Uterus (tissue), 4 donors: ENCODE results near the gene CKAP2L. TPM values are rescaled to one million over a fixed set of nuclear protein-coding genes. Genes with fewer than 3 reads are reported as not detected.

Experiments used
- DNase-seq, 2 donors: peaks; one replicate each; pipeline ENCODE4 v3.0.0-alpha.2; 2019 to 2020
- H3K27ac ChIP-seq, 2 donors: fragments of 200-600 bp; sonication (generic); 1 replicate in 1 of 2; 2 replicates in 1 of 2; pipeline ENCODE4 v1.5.1; 2016 to 2018
- H3K27me3 ChIP-seq, 2 donors: fragments of 200-600 bp; sonication (generic); one replicate each; pipeline ENCODE4 v1.5.1; 2018 to 2019; ENCODE audit warnings: control low read depth in 1 of 2
- H3K36me3 ChIP-seq, 2 donors: fragments of 200-600 bp; sonication (generic); one replicate each; pipeline ENCODE4 v1.5.1; 2019; ENCODE audit warnings: control low read depth in 1 of 2
- H3K4me1 ChIP-seq, 2 donors: fragments of 200-600 bp; sonication (generic); one replicate each; pipeline ENCODE4 v1.5.1; 2018 to 2019; ENCODE audit warnings: control low read depth in 1 of 2
- H3K4me3 ChIP-seq, 2 donors: fragments of 200-600 bp; sonication (generic); 1 replicate in 1 of 2; 2 replicates in 1 of 2; pipeline ENCODE4 v1.5.1; 2018 to 2019; ENCODE audit warnings: mild to moderate bottlenecking in 1 of 2
- H3K9me3 ChIP-seq, 2 donors: fragments of 200-600 bp; sonication (generic); one replicate each; pipeline ENCODE4 v1.5.1; 2019; ENCODE audit warnings: control low read depth in 1 of 2
- POLR2A ChIP-seq, 2 donors: fragments of 450-650 bp; IDR thresholded peaks; one replicate each; pipeline ENCODE4 v1.6.1; 2016; ENCODE audit warnings: antibody characterized with exemption in 2 of 2, mild to moderate bottlenecking in 1 of 2, moderate library complexity in 1 of 2
- intact Hi-C: fragments of 100-400 bp; cut with DNase I; formaldehyde crosslinking; loops from one replicate; pipeline ENCODE4 v1.15.1; 2023; ENCODE audit warnings: low total_unique reads
- total RNA-seq, 4 donors: library from RNA; depleted of rRNA in 3 of 4; stranded (reverse); fragments of >200 nt in 3 of 4; gene quantifications; one replicate each; pipeline versions ENCODE4 v1.1.0 to v1.2.4, GENCODE V29; 2014 to 2023
- TF ChIP-seq, protein P1 (sequence below), 4 experiments: fragments of 200-600 bp in 2 of 4; fragments of 450-650 bp in 2 of 4; sonication (generic) in 2 of 4; IDR thresholded peaks; one replicate each; pipeline ENCODE4 v1.5.1; 2016 to 2019; ENCODE audit warnings: antibody characterized with exemption in 4 of 4, mild to moderate bottlenecking in 2 of 4, moderate library complexity in 1 of 4
- donor health status: DM: yes; HTN: yes; CAD: no.

Gene CKAP2L
- total RNA-seq, 4 donors from 2014 or later = 8.8 TPM; not detected in 3

- no peak within 1 kb of the TSS for H3K4me3 ChIP-seq
- DNase-seq = no peak
- TF ChIP-seq, protein P1, sequence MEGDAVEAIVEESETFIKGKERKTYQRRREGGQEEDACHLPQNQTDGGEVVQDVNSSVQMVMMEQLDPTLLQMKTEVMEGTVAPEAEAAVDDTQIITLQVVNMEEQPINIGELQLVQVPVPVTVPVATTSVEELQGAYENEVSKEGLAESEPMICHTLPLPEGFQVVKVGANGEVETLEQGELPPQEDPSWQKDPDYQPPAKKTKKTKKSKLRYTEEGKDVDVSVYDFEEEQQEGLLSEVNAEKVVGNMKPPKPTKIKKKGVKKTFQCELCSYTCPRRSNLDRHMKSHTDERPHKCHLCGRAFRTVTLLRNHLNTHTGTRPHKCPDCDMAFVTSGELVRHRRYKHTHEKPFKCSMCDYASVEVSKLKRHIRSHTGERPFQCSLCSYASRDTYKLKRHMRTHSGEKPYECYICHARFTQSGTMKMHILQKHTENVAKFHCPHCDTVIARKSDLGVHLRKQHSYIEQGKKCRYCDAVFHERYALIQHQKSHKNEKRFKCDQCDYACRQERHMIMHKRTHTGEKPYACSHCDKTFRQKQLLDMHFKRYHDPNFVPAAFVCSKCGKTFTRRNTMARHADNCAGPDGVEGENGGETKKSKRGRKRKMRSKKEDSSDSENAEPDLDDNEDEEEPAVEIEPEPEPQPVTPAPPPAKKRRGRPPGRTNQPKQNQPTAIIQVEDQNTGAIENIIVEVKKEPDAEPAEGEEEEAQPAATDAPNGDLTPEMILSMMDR (IDR thresholded peaks at IDR 0.05) = no peak
- TF ChIP-seq POLR2A (IDR thresholded peaks at IDR 0.05) = no peak
Observed at GRCh38 chr2:112784199-112785189, 20.1 kb upstream of the CKAP2L start, which contains the start of gene IL1A. Gene IL1A (minus strand): TSS chr2:112784493. CDS start chr2:112783770, 723 bp downstream.

DNA sequence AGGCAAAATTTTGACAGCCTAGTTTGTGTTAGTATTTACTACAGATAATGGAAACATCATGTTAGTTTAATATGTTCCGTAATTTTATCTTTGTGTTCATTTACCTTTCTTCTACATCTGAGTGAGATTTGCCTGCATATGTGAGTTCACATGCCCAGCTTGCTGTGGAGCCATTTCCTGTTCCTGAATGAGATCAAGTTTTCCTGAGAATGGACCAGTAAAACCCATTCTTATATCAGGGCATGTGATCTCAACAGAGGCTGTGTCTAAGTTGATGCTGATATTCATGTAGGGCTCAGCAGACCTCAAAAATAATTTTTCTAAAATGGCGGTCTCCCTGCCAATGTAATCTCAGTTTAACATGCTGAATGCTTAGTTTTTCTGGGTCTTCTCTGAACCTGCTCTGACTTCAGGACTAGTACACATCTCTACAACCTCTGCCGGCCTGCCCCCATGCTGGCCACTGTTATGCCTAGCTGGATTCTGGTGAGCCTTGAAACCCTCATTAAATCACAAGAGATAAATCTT, 18.8 kb upstream of the CKAP2L start:
- intact Hi-C loops = no loop called here
- Histone ChIP-seq H3K4me1 (no peaks in the 10 kb centered on the region), H3K27me3 (no peaks in the 10 kb centered on the region), H3K27ac (no peak overlapping the region), H3K4me3 (no peak overlapping the region), H3K36me3 (no peaks in the 10 kb centered on the region), H3K9me3 (no peaks in the 10 kb centered on the region)
- TF ChIP-seq, protein P1 (IDR thresholded peaks at IDR 0.05) = no peak
- TF ChIP-seq POLR2A (IDR thresholded peaks at IDR 0.05) = no peak
- DNase-seq = no peak

More at GRCh38 chr2:112784199-112785189, 20.1 kb upstream of the CKAP2L start, which contains the start of gene IL1A:
- no peaks in the 10 kb centered on the region for H3K9me3 ChIP-seq
- no peaks in the 10 kb centered on the region for H3K27me3 ChIP-seq
- no peak within 1 kb of the TSS for H3K27ac ChIP-seq
- intact Hi-C loops = no loop called here
- H3K4me1 ChIP-seq = no peaks in the 10 kb centered on the region
- no peaks in the 10 kb centered on the region for H3K36me3 ChIP-seq

GRCh38 chr2:112782234-112782799, 17.9 kb upstream of the CKAP2L start:
- Histone ChIP-seq H3K36me3 (no peaks in the 10 kb centered on the region), H3K9me3 (no peaks in the 10 kb centered on the region), H3K27ac (no peak overlapping the region), H3K4me3 (no peak overlapping the region), H3K4me1 (no peaks in the 10 kb centered on the region), H3K27me3 (no peaks in the 10 kb centered on the region)
- TF ChIP-seq, protein P1 (IDR thresholded peaks at IDR 0.05) = no peak
- no peak for TF ChIP-seq POLR2A (IDR thresholded peaks at IDR 0.05)
- no peak for DNase-seq
- intact Hi-C loops = no loop called here

DNA sequence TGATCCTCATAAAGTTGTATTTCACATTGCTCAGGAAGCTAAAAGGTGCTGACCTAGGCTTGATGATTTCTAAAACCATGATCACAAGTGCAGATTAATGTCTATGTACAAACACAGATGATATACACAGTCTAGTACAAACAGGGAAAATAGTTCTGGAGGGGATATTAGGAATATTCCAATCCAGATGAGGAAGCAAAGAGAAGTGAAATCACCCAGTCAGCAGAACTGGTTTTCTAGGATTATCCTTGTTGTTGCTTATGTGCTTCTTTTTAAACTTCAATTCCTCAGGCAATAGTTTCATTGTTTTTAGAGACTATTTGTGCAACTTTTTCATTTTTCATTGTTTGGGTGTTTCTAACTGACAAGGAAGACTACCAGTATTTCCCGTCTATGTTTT, 15.2 kb upstream of the CKAP2L start:
- no peaks in the 10 kb centered on the region for H3K4me1 ChIP-seq
- no peaks in the 10 kb centered on the region for H3K9me3 ChIP-seq
- DNase-seq = no peak
- no peaks in the 10 kb centered on the region for H3K36me3 ChIP-seq
- H3K27ac ChIP-seq = no peak overlapping the region
- intact Hi-C loops = no loop called here
- no peak for TF ChIP-seq POLR2A (IDR thresholded peaks at IDR 0.05)
- TF ChIP-seq, protein P1 (IDR thresholded peaks at IDR 0.05) = no peak
- no peak overlapping the region for H3K4me3 ChIP-seq
- no peaks in the 10 kb centered on the region for H3K27me3 ChIP-seq

GRCh38 chr2:112777036-112777435, 12.6 kb upstream of the CKAP2L start:
- Histone ChIP-seq H3K4me1 (no peaks in the 10 kb centered on the region), H3K27ac (no peak overlapping the region), H3K4me3 (no peak overlapping the region), H3K36me3 (no peaks in the 10 kb centered on the region), H3K9me3 (no peaks in the 10 kb centered on the region), H3K27me3 (no peaks in the 10 kb centered on the region)
- no peak for DNase-seq
- intact Hi-C loops = no loop called here
- no peak for TF ChIP-seq POLR2A (IDR thresholded peaks at IDR 0.05)
- TF ChIP-seq, protein P1 (IDR thresholded peaks at IDR 0.05) = no peak
